OCI-LY3 (cell line): ENCODE data around the gene SLC25A20.

ENCODE experiments used
- CTCF ChIP-seq: fragments of 200-600, 300-600 bp; sonication (generic); IDR thresholded peaks from 2 replicates; pipeline ENCODE4 v1.5.1; 2014; ENCODE audit warnings: antibody characterized with exemption, low read length, low read depth
- EZH2phosphoT487 ChIP-seq: fragments of 200-600 bp; shearing (Covaris generic); IDR thresholded peaks from 2 replicates; pipeline ENCODE4 v1.6.1; 2018; ENCODE audit warnings: antibody characterized with exemption, mixed run types, low read depth

GRCh38 chr3:48851407-48851806 is 47.3 kb downstream of the SLC25A20 start:
- no peak for TF ChIP-seq CTCF
- no peak for TF ChIP-seq EZH2phosphoT487
